Suppressor macrophage treated with lipopolysaccharide for 1 hour (primary cell): ENCODE measurements around the gene MYH3.

Experiments used
- DNase-seq, 3 donors: peaks; one replicate each; pipeline ENCODE4 v3.0.0-alpha.2; 2020 to 2022

The MYH3 gene

GRCh38 chr17:10613775-10614513, 43.2 kb downstream of the MYH3 start:
- DNase-seq = peak; percentile 20 to 28 (median 23)

DNA sequence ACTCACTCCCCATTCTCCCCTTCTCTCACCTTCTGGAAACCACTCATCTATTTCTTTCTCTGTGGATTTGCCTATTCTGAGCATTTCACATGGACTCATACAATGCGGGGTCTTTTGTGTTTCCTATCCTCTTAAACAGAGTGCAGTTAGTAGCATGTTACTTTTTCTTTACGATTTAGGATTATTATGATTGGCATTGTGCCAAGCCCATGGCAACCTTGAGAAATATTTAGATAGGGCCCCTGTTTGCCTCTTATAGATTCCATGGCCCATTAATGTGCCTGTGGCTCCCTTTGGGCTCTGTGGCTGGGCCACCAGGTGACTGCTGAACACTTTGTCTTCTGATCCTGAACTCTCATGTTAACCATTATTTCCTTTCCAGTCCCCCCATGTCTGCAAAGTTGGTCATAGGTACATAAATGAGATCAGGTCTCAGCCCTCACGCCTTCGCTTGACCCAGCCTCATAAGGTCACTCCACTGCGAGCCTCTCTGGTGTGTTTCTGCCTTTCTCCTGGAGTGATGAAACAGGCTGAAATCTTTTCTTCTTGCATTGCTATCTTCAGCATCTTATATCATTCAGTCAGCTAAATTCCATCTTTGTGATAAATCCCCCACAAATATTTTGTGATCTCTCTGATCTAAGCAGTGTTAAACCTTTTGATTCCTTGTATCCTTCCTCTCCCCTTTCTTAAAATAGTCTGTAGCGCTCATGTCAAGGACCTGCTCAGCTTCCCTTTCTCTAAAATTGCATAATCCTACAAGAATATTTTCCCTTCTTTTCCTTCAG, 44.0 kb downstream of the MYH3 start:
- DNase-seq = no peak

DNA sequence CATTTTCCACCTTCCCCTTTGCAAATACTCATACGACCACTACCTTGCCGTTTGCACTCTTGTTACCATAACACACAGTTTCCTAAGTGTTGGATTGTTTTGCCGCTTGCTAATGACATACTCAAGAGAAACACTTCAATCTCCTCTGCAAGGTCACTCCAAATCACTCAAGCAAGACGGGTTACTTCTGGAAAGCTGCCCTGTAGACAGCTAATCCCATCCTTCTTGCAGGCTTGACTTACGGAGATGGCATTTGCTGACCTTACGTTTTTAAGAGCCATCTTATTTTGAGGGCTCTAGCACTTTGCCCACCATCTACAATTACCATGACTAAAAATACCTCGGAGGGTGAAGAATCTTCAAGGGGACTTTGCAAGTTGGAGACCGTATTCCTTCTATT, 46.2 kb downstream of the MYH3 start:
- no peak for DNase-seq

DNA sequence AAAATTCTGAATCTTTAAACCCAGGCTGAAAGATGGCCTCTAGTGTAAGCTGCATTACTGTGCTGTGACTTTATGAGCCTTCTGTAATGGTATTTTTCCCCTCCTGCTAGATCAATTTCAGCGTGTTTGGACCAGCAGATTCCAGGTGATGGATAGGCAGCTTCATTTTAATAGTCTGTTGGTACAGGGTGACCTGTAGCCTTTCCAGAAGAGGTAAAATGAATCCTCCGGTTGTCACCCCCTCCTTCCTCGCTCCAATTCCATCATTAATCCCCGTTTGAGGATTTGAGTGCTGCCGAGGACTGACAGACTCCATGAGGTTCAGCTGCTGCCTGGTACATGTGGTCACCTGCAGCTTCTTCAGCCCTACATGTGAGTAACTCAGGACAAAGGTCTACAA, 48.9 kb downstream of the MYH3 start:
- no peak for DNase-seq

- no peak for DNase-seq
Measured at GRCh38 chr17:10606110-10606509, 51.0 kb downstream of the MYH3 start.

- DNase-seq = no peak
Measured at GRCh38 chr17:10605221-10605783, 51.8 kb downstream of the MYH3 start.

DNA sequence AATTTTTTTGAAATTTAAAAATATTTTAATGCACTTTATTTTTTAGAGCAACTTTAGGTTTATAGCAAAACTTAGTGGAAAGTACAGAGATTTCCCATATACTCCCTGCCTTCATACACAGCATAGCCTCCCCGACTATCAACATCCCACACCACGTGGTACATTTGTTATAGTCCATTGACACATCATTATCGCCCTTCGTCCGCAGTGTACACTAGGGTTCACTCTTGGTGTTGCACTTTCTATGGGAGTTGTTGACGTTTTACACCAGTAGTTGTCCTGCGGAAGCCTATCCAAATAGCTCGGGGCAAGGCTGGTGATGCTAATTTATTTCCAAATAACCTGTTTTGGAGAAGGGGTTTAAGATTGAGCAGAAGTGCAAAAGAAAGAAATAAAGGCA, 52.6 kb downstream of the MYH3 start:
- no peak for DNase-seq

- no peak for DNase-seq
Measured at GRCh38 chr17:10603931-10604330, 53.2 kb downstream of the MYH3 start.

GRCh38 chr17:10600571-10600970, 56.5 kb downstream of the MYH3 start:
- no peak for DNase-seq

GRCh38 chr17:10598621-10599020, 58.5 kb downstream of the MYH3 start:
- no peak for DNase-seq

DNA sequence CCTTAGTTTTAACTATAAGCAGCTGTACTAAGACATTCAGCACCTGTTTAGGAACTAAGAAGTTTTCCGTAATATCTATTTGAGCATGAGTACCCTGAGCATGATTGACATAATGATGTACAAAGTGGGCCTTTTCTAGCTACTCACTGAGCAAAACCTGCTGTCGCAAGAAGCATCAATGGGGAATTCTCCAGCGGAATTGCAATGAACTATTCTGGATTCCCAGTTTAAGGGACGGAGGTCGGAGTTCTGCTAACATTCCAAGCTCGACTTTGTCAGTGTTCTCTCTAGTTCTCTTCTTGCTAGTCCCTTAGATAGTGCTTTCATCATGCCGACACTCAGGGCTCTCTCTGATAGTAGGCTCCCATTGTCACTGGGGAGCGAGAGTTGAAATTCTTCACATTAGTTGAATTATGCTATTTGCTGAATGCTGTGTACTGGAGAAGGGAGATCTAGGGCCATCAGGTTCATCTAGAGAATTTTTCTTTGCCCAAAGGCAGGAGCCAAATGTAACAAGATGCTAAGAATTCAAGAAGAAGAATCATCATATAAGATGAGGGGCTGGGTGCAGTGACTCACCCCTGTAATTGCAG, 67.5 kb downstream of the MYH3 start:
- no peak for DNase-seq

DNA sequence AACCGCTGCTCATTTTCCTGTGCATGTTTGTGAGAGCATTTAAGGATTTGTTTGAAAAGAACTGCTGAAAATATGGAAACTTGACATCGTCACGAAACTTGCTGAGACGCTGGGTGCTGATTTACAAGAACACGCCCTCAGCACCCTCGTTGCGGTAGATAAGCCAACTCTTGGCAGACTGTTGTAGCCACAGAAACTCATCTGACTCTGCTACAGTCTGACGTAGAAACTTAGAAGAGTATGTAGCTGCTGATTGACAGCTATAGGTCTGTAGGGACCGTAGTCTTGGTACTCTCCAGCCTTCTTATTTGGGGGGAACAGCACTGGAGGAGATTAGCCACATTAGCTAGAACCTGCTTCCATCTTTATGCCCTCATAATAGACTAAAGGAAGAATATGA, 71.6 kb downstream of the MYH3 start:
- DNase-seq = no peak

DNA sequence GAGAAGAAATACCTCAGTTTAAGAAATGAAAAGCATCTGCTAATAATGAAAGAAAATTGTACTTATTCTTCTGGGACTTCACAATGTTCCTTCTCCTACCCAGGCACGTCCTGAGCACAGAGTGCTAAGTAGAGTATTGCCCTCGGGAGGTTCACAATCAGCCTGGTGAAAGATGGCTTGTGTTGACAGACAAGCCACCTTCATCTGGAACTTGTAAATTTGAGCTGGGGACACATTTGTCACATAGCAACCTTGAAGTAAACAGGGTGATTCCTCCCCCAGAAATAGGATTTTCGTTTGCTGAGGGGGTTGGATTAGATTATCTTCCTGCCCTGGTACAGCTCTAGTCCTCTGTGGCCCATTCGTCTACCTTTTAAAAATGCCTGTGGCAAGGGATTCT, 73.3 kb downstream of the MYH3 start:
- DNase-seq = no peak

GRCh38 chr17:10579270-10579669, 77.8 kb downstream of the MYH3 start:
- DNase-seq = no peak
